Activated naive CD4-positive, alpha-beta T cell treated with Interleukin-2 at 50 U/mL for 16 hours (primary cell): Measurements from ENCODE around the gene AK5.

ENCODE experiments used
- DNase-seq: peaks from one replicate; pipeline ENCODE4 v3.0.0-alpha.2; 2020

The AK5 gene

DNA sequence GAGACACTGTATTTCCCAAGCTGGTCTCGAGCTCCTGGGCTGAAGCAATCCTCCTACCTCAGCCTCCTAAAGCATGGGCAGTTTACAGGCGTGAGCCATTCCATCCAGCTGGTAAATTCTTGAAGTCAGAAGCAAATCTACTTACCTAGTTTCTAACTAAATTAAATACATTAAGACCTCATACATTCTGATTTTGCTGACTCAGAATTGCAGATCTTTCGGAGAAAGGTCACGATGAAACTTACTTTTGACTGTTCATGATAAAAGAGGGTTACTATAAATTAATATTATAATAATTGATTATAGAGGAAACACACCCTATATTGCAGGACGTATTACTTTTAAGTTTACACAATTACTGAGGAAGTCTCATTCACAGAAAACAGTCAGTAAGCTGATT, 268.3 kb downstream of the AK5 start:
- no peak for DNase-seq

DNA sequence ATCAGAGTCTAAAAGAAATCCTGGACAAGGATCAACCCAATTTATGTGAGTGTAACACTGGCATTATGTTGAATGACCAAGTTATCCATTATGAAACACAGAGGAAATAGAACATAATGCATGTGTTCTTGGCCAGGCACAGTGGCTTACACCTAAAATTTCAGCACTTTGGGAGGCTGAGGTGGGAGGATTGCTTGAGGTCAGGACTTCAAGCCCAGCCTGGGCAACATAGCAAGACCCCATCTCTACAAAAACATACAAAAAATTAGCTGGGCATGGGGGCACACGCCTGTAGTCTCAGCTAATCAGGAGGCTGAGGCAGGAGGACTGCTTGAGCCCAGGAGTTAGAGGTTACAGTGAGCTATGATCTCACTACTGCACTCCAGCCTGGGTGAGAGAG, 270.8 kb downstream of the AK5 start:
- no peak for DNase-seq

DNA sequence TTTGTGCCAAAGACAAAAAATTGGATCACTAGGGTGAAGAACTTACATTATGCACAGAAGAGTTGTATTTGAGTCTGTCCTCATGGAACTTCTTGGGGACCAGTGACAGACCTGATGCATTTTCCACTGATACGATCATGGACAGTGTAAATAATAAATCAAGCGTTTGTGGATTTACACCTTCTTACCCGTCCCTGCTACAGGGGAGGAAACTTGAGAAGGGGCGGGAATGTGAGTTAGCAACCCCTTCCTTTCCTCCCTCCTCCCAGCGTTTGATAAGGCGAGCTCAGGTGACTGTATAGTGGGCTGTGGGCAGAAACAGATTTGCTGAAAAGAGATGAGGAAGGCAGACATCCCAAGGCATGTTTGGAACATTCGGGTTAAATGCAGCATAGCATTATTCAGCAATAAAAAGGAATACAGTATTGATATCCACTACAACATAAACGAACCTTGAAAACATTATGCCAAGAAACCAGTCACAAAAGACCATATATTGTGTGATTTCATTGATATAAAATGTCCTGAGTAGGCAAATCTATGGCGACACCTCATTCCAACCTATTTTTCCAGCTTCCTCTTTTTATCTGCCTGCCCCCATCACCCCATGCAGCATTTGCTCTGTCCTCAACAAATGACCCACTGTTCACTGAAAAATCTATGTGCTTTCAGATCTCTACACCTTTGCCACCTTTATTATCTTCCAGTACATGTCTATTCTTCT, 271.9 kb downstream of the AK5 start:
- no peak for DNase-seq

DNA sequence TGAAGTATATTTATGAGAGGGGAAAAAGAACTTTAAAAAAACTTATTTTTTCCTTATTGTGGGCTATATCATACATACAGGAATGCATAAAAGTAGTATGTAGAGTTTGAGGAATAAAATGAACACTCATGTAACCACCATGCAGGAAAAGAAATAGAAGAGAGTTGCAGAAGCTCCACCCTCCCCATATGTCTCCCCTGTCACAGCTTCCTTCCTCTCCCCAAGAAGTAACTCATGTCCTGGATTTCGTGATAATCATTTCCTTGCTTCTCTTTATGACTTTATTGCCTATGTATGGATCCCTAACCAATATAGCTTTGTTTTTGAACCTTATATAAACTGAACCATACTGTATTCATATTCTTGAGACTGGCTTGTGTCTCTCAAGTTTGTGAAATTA, 274.2 kb downstream of the AK5 start:
- DNase-seq, result no peak

DNA sequence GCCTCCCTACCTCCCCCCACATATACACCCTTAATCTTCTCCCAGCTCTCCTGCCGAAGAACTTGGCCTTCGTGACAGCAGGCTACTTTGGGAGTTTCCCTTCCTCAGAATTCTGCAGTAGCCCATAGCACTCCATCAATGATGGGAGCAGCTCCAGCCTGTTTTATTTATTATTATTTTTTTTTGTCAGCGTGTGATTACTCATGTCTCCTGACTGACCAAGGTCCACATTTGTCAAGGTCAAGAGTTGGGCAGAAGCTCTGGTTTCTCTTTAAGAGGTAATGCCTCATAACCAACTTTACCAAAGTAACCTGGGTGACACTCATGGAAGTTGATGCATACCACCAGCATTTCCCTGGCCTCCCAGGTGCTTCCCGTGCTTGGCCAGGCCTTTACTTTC, 275.2 kb downstream of the AK5 start:
- no peak for DNase-seq

DNA sequence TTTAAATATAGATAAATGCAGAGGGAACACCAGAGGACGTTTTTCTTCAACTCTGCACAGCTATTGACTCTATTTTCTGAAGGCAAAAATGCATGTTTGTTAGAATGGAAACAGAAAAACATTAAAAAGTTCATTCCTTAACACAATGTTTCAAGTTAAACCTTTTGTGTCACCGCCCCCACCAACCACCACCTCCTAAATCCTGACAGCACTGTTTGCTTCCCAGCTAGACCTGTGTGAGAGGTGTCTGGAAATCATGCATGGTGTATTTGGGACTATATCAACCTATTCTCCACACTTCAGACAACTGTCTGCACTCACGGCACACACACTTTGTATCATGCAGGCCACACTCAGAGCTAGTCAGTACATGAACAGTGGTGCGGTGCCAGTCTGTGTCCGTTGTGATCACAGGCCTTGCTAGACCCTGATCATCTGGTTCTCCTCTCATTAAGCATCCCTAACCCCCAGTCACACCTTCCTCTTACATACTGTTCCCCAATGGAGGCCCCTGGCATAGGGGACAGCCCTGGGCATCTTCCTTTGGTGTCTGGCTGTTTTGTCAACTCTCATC, 276.9 kb downstream of the AK5 start:
- no peak for DNase-seq

DNA sequence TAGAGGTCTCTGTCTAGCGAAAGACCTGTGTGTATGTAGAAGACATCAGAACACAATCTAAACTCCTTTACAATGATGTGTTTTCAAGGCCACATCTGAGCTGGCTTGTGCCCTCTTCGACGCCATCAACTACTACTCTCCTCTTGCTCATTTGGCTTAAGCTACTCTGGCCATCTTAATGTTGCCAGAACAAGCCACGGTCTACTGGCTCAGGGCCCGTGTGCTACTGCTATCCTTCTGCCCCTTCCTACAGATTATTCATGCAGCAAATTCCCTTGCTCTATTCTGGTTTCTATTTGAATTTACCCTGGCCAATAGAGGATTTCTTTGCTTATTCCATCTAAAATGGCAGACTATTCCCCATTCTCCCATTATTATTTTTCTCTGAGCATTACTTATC, 278.9 kb downstream of the AK5 start:
- DNase-seq, result no peak

DNA sequence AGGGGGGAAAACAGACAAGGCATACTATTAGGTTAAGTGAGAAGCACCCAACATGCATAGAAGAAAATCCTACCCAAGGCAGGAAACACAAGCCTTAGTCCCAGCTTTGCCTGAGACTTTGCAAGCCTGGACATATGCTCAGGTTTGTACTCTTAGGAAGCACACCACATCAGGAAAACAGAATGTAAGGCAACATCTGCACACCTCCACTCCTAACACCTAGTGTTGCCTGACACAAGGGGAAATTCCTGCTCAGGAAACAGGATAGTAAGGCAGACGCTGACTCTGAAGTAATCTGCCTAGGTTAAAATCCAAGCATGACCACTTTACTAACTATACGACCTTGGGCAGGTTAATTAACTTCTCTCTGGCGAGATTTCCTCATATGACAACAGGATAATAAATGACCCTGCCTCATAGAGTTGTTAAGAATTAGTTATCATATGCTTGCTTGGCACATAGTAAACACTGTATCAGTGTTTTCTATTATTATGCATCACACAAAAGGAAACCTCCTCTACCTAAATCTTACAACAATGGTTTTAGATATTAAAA, 280.9 kb downstream of the AK5 start:
- no peak for DNase-seq

DNA sequence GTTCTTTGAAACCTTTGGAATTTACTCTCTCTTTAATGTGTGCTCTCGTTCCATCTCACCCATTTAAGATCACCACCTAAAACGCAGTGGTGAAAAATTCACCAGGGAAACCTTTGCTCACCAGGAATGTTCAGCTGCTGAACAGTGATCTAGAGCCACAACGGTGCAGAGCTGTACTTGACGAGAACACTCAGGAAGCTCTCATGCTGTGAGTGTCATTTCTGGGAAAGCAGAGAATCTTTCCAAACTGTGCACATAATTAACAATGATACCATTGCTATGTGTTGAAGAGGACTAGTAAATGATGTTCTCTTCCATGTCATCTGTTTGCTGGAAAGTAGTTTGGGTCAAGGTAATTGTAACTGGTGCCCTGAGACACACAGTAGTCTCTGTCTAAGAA, 283.5 kb downstream of the AK5 start:
- DNase-seq, result no peak

DNA sequence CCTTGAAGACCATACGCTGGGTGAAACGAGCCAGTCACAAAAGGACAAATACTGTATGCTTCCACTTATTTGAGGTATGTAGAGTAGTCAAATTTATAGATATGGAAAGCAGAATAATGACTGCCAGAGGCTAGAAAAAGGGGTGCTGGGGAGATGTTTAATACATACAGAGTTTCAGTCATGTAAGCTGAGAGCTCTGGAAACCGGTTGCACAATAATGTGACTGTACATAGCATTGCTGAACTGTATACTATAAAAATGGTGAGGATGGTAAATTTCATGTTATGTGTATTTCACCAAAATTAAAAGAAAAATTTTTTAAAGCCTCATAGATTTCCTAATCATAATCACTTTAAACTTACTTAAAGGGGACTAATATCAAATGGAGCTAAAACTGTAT, 289.8 kb downstream of the AK5 start:
- DNase-seq, result no peak

DNA sequence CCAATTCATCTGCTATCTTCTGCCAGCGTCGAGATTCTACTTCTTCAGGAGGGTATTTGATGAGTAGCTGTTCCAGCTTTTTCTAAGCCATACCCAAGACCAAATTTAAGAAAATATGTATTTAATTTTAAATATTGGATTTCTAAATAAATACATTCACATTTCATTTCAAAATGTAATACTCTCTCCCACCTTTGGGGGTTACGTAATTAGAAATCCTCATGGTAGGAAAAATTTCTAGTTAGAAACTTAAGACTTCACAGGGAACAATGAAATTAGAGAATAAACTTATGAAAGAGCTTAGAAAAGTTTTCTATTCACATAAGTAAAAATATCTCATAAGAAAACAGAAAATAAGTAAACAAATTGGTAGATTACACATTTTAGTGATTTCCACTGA, 297.7 kb downstream of the AK5 start:
- no peak for DNase-seq

DNA sequence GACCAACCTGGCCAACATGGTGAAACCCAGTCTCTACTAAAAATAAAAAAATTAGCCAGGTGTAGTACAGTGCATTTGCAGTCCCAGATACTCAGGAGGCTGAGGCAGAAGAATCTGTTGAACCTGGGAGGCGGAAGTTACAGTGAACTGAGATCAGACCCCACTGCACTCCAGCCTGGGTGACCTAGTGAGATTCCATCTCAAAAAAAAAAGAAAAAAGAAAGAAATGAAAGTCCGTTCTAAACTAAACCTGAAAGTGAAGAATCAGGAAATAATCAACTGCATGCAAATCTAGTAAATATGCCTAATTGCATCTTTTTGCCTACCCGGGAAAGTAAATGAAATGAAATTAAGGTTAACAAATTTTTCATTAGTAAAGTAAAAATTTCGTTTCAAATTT, 301.1 kb downstream of the AK5 start:
- DNase-seq, result no peak

DNA sequence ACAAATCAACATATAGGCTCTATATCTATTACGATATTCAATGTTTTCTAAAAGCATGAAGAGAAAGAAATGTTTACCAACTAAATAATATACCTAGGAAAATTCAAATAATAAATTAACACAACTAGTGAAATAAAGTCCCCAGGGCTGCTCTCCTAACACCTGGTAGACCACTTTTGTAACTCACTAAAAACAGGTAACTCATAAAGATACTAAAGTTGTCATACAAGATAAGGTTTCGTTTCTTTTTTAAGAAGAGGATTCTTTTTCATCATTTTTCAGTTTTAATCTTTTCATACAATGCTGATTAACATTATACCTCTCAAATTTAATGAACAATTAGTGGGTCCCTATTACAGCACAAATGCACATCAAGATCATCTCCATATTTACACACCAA, 301.7 kb downstream of the AK5 start:
- no peak for DNase-seq

DNA sequence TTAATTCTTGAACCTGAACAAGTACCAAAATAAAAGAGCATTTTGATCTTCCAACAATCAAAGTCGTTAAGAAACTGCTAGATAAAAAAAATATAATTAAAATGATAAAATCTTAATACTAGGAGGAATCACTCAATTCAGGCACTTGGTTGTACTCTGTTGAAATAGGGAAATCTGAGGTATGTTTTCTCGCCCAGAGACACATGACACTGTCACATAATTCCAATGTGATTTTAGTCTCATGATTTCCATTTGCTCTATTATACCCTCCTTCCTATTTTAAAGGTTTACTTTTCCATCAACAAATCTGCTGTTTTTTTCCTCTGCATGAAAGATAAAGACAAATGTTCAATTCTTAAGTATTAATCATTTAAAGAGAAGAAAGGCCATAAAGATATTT, 303.1 kb downstream of the AK5 start:
- no peak for DNase-seq

DNA sequence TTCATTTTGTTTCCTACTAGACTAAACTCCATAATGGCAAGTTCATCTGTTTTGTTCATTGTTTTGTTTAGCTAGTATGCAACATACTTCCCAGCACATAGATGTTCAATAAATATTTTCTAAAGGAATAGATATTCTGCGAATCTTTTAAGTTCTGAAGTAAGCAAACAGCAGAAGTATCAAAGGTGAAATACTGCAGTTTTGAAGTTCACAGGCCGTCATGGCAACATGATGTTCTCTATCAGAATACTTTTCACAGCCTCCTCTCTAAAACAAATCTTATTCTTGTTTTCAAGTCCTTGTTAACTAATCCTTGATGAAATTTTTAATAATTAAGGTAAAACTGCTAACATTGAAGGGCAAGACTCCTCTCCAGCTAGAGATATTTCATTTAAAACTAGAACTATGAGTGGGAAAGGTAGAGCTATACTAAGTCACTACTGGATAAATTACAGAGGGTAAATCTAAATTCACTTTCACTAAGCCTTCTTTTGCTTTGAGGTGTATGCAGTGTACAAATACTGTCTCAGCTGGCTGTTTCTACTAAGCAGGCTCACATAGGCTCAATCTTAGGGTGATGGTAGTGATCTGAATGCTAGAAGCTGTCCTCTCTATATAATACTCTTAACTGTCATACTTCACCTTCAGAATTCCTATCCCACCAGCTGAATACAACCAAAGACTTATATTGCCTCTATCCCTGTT, 303.9 kb downstream of the AK5 start:
- DNase-seq, result no peak

DNA sequence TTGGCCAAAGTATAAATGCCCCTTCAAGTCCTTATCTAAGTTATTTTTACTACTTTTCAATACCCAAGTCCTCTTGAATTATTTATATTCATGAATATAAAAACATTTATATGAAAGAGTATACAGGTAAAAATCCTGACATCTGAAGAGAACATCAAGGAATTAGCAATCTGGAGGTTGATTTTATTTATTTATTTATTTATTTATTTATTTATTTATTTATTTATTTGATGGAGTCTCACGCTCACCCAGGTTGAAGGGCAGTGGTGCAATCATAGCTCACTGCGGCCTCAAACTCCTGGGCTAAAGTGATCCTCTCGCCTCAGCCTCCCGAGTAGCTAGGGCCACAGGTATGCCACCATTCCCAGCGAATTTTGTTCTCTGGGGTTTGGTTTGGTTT, 307.4 kb downstream of the AK5 start:
- no peak for DNase-seq

DNA sequence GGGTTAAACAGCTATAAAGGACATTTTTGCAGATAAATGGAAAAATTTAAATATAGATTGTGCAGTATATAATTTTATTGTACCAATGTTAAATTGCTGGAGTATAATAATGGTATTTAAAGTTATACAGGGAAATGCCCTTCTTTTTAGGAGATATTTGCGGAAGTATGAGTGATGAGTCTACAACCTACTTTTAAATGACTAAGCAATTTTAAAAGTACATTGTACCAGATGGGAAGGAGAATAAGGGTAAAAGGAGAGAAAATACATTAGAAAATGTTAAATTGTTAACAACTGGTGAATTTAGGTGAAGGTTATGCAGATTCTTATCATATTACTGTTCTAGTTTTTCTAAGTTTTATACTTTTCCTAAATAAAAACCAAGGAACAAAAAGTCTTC, 308.8 kb downstream of the AK5 start:
- no peak for DNase-seq

DNA sequence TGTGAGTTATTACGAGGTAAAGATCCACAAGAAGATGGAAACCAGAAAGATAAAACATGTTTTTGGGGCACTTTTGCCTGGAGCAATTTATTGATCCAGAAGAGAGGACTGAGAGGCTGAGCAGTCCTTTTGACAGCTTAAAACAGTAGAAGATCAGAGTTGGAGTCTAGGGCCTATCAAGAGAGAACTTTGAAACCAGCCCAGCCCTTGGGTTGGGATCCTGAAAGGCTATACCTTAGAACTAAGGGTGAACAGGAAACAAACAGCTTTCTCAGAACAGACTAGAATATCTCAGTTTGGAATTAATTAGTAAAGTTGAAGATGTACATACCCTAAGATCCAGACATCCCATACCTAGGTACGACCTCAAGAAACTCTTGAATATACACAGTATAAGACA, 311.1 kb downstream of the AK5 start:
- DNase-seq, result no peak

DNA sequence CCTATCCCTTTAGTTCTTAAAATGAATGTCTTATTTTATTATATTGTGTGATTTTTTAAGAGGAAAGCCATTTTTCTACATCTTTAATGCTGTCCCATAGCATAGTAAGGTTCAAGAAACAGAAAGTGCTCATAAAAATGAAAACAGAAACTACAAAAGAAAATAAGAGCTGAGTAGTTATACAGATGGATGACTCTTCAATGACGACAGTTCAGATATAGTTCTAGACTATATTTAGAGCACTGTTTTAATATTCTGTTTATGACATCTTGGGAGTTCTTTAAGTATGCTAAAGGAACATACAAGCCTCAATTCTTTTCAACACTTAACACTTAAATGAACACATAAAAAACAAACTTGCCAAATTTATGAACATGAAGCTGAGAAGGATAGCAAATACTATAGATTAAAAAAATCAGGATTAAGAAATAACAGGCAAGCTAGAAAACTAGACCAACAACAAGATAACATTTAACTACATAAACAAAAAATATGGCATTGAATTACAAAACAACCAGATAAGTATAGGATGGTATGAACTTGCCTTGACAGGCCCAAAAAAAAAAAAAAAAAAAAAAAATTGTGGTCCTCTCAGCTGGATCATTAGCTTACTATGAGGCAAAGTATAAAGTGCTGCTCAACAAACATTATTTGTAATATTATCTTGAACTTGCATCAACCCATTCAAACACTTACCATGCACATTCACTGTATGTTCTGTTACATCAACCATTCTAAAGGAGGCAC, 312.7 kb downstream of the AK5 start:
- DNase-seq, result no peak

DNA sequence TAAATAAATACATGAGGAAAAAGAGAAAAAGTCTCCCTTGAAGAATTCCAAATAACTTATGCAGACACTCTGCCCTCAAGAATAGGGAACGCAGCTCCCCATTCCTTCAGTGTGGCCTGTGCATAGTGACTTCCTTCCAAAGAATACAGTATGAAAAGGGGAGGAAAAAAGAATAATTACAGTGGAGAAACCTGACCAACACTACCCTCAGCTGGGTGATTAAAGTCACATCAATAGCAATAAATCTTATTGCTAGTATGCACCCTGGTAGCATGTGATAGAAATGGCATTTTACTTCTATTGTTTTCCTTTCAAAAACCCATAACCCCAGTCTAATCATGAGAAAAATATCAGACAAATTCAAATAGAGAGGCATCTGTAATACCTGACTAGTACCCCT, 315.5 kb downstream of the AK5 start:
- DNase-seq, result no peak

DNA sequence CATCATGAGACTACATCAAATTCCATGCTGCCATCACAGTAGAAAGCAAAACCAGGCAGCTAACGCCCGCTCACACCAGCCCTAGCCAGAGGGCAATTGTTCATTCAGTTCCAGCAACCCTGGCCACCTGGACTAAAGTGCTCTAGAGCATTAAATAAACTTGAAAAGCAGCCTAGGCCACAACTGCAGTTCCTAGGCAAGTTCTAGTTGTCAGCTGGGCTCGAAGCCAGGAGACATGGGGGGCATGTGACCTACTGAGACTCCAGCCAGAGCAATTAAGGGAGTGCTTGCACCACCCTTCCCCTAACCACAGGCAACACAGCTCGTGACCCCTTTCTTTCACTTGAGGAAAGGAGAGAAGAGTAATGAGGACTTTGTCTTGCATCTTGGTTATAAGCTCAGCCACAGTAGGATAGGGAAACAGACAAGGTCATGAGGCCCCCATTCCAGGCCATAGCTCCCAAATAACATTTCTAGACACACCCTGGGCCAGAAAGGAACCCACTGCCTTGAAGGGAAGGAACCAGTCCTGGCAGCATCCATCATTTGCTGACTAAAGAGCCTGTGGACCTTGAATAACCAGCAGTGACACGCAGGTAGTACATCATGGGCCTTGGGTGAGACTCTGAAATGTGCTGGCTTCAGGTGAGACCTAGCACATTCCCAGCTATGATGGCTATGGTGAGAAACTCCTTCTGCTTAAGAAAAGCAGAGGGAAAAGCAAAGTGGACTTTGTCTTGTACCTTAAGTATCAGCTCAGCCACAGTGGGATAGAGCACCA, 323.6 kb downstream of the AK5 start:
- DNase-seq, result no peak

DNA sequence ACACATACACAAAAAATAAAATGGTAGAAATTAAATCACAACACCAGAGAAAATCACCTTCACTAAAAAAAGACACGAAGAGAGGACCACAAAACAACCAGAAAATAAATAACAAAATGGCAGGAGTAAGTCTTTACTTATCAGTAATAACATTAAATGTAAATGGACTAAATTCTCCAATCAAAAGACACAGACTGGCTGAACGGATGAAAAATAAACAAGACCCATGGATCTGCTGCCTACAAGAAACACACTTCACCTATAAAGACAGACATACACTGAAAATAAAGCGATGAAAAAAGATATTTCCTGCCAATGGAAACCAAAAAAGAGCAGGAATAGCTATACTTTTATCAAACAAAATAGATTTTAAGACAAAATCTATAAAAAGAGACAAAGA, 327.1 kb downstream of the AK5 start:
- no peak for DNase-seq
